GM18498 (cell line): ENCODE measurements around the gene APC2.
"Not testable (repeated sequence)": the region's sequence is repeated elsewhere in the genome, so short reads cannot be mapped to it uniquely, and the experiment has no call there.

Source experiments
- ATAC-seq: cut with Tn5 transposase; IDR thresholded peaks from one replicate; pipeline ENCODE4 v1.9.1; 2021; ENCODE audit warnings: mild to moderate bottlenecking, moderate library complexity; ENCODE audit not compliant: unreplicated experiment

Gene APC2

GRCh38 chr19:1509602-1510441 is 59.9 kb downstream of the APC2 start:
- no peak for ATAC-seq

- no peak for ATAC-seq
Observed at GRCh38 chr19:1510442-1510806, 60.5 kb downstream of the APC2 start.

- no peak for ATAC-seq
Observed at GRCh38 chr19:1510807-1511206, 60.9 kb downstream of the APC2 start.

- ATAC-seq, result no peak
Observed at GRCh38 chr19:1511318-1512317, 61.7 kb downstream of the APC2 start.

- no peak for ATAC-seq
Observed at GRCh38 chr19:1512671-1513498, 63.0 kb downstream of the APC2 start, which contains the start of gene ADAMTSL5. Gene ADAMTSL5, minus strand, starts transcription at chr19:1513019. Its CDS starts 2,076 bp downstream, at chr19:1510943.

- no peak for ATAC-seq
Observed at GRCh38 chr19:1513499-1514294, 63.8 kb downstream of the APC2 start.

GRCh38 chr19:1514295-1514661 is 64.4 kb downstream of the APC2 start:
- no peak for ATAC-seq

- ATAC-seq, result no peak
Observed at GRCh38 chr19:1514986-1515721, 65.2 kb downstream of the APC2 start.

- no peak for ATAC-seq
Observed at GRCh38 chr19:1516395-1516753, 66.5 kb downstream of the APC2 start.

GRCh38 chr19:1518471-1518870 is 68.5 kb downstream of the APC2 start:
- ATAC-seq, result no peak

GRCh38 chr19:1519802-1520201 is 69.9 kb downstream of the APC2 start:
- not testable (repeated sequence) for ATAC-seq

GRCh38 chr19:1520203-1520780 is 70.4 kb downstream of the APC2 start:
- ATAC-seq, result no peak

GRCh38 chr19:1521636-1522035 is 71.7 kb downstream of the APC2 start:
- ATAC-seq, result no peak

GRCh38 chr19:1522061-1522460 is 72.1 kb downstream of the APC2 start:
- no peak for ATAC-seq

- no peak for ATAC-seq
Observed at GRCh38 chr19:1522838-1523237, 72.9 kb downstream of the APC2 start.
